ENCODE results near the gene SMIM33. TPM values are rescaled to one million over a fixed set of nuclear protein-coding genes. Genes with fewer than 3 reads are reported as not detected.
"Not testable (repeated sequence)": the region's sequence is repeated elsewhere in the genome, so short reads cannot be mapped to it uniquely, and the experiment has no call there.

SMIM33 gene
- total RNA-seq, 1 experiment from 2014 or later: not detected

DNA sequence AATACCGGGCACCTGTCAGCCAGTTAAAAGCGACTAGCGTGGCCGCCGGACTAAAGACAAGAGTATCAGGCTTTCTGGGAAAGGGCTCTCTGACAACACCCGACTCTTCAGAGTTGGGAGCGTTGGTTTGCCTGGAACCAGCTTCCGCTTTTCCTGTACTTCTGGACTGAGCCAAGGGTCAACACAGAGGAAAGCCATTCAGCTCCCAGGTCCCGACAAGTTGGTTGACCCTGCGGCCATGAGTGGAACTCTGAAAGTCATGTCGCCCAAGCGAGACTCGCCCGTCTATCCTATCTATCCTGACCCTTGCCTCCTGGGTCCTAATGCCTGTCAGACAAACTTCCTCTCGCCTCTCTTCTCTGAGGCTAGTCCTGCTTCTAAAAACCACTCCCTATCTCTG lies 33.1 kb downstream of the SMIM33 start:
- peaks cover 31 to 33% of the 10 kb centered on the region in 2 experiments for H3K4me1 Mint-ChIP-seq
- peak overlapping the region; percentile 56 for H3K4me2 ChIP-seq (ENCODE audit: insufficient read depth, insufficient read length, low read length)
- H3K23me2 ChIP-seq (ENCODE audit: insufficient read length, low read depth, low read length, poor library complexity, severe bottlenecking): not testable (repeated sequence)

DNA sequence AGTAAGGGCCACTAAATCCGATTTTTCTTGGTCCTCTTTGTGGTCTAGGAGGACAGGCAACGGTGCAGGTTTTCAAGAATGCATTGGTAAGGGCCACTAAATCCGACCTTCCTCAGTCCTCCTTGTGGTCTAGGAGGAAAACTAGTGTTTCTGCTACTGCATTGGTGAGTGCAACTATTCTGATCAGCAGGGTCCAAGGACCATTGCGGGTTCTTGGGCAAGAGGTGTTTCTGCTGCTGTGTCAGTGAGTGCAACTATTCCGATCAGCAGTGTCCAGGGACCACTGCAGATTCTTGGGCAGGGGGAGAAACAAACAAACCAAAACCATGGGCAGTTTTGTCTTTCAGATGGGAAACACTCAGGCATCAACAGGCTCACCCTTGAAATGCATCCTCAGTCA lies 33.9 kb downstream of the SMIM33 start:
- not testable (repeated sequence) for H3K36me3 Mint-ChIP-seq (ENCODE audit: insufficient read depth in 1 of 3, low read depth in 3 of 3); H2BK12ac ChIP-seq (ENCODE audit: insufficient read length, low read depth, low read length); H4K5ac ChIP-seq (ENCODE audit: insufficient read length, low read depth, low read length); H3K27ac ChIP-seq (ENCODE audit: insufficient read length, low read depth, low read length); H3K79me1 ChIP-seq (ENCODE audit: insufficient read depth, low read depth, low read length, poor library complexity, severe bottlenecking); H3K9ac ChIP-seq (ENCODE audit: extremely low read depth, insufficient read length, low read length); H2AK5ac ChIP-seq (ENCODE audit: insufficient read length, low read length); H3K4me1 ChIP-seq (ENCODE audit: insufficient read depth, low read length); H3K18ac ChIP-seq (ENCODE audit: insufficient read length, low read depth, low read length); H3K27me3 ChIP-seq (ENCODE audit: insufficient read depth, low read length); DNase-seq; H2BK5ac ChIP-seq (ENCODE audit: insufficient read length, low read length); H4K91ac ChIP-seq (ENCODE audit: insufficient read length, low read depth, low read length); H2BK20ac ChIP-seq (ENCODE audit: low read depth, low read length, poor library complexity, severe bottlenecking); H3K23me2 ChIP-seq (ENCODE audit: insufficient read length, low read depth, low read length, poor library complexity, severe bottlenecking); H2AFZ ChIP-seq (ENCODE audit: low read length); H4K20me1 ChIP-seq (ENCODE audit: control insufficient read depth, insufficient read depth, insufficient read length); H4K8ac ChIP-seq (replicated peaks; ENCODE audit: insufficient read length, low read depth, low read length); H3K23ac ChIP-seq (ENCODE audit: insufficient read length, low read depth, low read length); H3K4ac ChIP-seq (ENCODE audit: low read depth, low read length); H3T11ph ChIP-seq (ENCODE audit: low read length); H3K9me3 ChIP-seq (ENCODE audit: control insufficient read depth, low read depth, low read length); H2BK15ac ChIP-seq (ENCODE audit: low read depth, low read length); H3K4me2 ChIP-seq (ENCODE audit: insufficient read depth, insufficient read length, low read length); H3K56ac ChIP-seq (ENCODE audit: insufficient read length, low read depth, low read length); H2BK120ac ChIP-seq (ENCODE audit: low read depth, low read length, poor library complexity, severe bottlenecking); H3K14ac ChIP-seq (ENCODE audit: insufficient read depth, low read length); H3K79me2 ChIP-seq (ENCODE audit: insufficient read depth, low read length)
- H3K9me3 Mint-ChIP-seq: peaks cover 10 to 11% of the 10 kb centered on the region in 2 experiments
- H3K27ac Mint-ChIP-seq: peak overlapping the region in 1 of 3 experiments; percentile 27; a peak in 1 of 7 replicates
- H3K4me1 Mint-ChIP-seq: peaks cover 31 to 33% of the 10 kb centered on the region in 2 experiments
- H3K27me3 Mint-ChIP-seq (ENCODE audit: low read depth): peaks cover 11% of the 10 kb centered on the region
- H3K4me3 Mint-ChIP-seq: peak overlapping the region; percentile 17 to 23; a peak in 3 of 5 replicates
- WGBS (ENCODE audit: extremely low coverage, insufficient read length, low lambda C conversion rate): no CpG with 5 or more reads among the region's 5 CpGs

More for the DNA sequence above, 33.1 kb downstream of the SMIM33 start:
- not testable (repeated sequence) for H3K27ac ChIP-seq (ENCODE audit: insufficient read length, low read depth, low read length); H2BK120ac ChIP-seq (ENCODE audit: low read depth, low read length, poor library complexity, severe bottlenecking); H3K4ac ChIP-seq (ENCODE audit: low read depth, low read length); H4K5ac ChIP-seq (ENCODE audit: insufficient read length, low read depth, low read length); H3K36me3 Mint-ChIP-seq (ENCODE audit: insufficient read depth in 1 of 3, low read depth in 3 of 3); H4K20me1 ChIP-seq (ENCODE audit: control insufficient read depth, insufficient read depth, insufficient read length); H2AFZ ChIP-seq (ENCODE audit: low read length); H2BK12ac ChIP-seq (ENCODE audit: insufficient read length, low read depth, low read length); H2BK20ac ChIP-seq (ENCODE audit: low read depth, low read length, poor library complexity, severe bottlenecking); H2BK5ac ChIP-seq (ENCODE audit: insufficient read length, low read length); H3K9ac ChIP-seq (ENCODE audit: extremely low read depth, insufficient read length, low read length); H3K14ac ChIP-seq (ENCODE audit: insufficient read depth, low read length); H2AK5ac ChIP-seq (ENCODE audit: insufficient read length, low read length); H3K56ac ChIP-seq (ENCODE audit: insufficient read length, low read depth, low read length); H4K8ac ChIP-seq (replicated peaks; ENCODE audit: insufficient read length, low read depth, low read length); H3K79me1 ChIP-seq (ENCODE audit: insufficient read depth, low read depth, low read length, poor library complexity, severe bottlenecking); H3K4me1 ChIP-seq (ENCODE audit: insufficient read depth, low read length); H3T11ph ChIP-seq (ENCODE audit: low read length); H3K27me3 ChIP-seq (ENCODE audit: insufficient read depth, low read length); H3K23ac ChIP-seq (ENCODE audit: insufficient read length, low read depth, low read length); H4K91ac ChIP-seq (ENCODE audit: insufficient read length, low read depth, low read length); H3K79me2 ChIP-seq (ENCODE audit: insufficient read depth, low read length); H3K9me3 ChIP-seq (ENCODE audit: control insufficient read depth, low read depth, low read length); H2BK15ac ChIP-seq (ENCODE audit: low read depth, low read length); H3K18ac ChIP-seq (ENCODE audit: insufficient read length, low read depth, low read length)
- peak; percentile 55 for DNase-seq
- H3K27me3 Mint-ChIP-seq (ENCODE audit: low read depth): peaks cover 11% of the 10 kb centered on the region
- peak overlapping the region; percentile 72 to 73 for H3K4me3 Mint-ChIP-seq
- H3K9me3 Mint-ChIP-seq: peaks cover 10 to 11% of the 10 kb centered on the region in 2 experiments
- no CpG with 5 or more reads among the region's 15 CpGs for WGBS (ENCODE audit: extremely low coverage, insufficient read length, low lambda C conversion rate)
- peak overlapping the region in 1 of 3 experiments; percentile 87; a peak in 1 of 7 replicates for H3K27ac Mint-ChIP-seq
